Measurements from ENCODE around the gene MAGI2. TPM values are rescaled to one million over a fixed set of nuclear protein-coding genes. Genes with fewer than 3 reads are reported as not detected.

Gene MAGI2
- total RNA-seq, 1 donor from 2014 or later, result 10.7 TPM

DNA sequence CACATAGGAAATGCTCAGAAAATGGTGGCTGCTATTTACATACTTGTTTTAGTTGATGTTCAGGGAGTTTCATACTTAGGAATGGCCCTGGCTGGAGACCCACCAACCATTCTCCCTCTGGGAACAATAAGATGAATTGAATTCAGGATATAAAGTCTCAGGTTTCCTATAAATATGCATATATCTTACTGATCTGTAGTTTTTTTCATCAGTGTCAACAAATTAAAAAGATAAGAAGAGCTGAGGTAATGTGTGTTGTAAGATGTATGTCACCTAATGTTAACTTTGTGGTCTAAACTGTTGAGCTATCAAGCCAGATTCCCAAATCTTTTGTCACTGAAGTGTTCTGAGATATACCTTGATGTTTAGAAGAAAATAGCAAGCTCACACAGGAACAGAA, 457.5 kb downstream of the MAGI2 start:
- no peak for DNase-seq (ENCODE audit: extremely low spot score, unreplicated experiment)
- peaks cover 10% of the 10 kb centered on the region for H3K9me3 Mint-ChIP-seq (ENCODE audit: unreplicated experiment)
- H3K27me3 Mint-ChIP-seq (ENCODE audit: unreplicated experiment), result no peaks in the 10 kb centered on the region
- TF ChIP-seq, protein P1, sequence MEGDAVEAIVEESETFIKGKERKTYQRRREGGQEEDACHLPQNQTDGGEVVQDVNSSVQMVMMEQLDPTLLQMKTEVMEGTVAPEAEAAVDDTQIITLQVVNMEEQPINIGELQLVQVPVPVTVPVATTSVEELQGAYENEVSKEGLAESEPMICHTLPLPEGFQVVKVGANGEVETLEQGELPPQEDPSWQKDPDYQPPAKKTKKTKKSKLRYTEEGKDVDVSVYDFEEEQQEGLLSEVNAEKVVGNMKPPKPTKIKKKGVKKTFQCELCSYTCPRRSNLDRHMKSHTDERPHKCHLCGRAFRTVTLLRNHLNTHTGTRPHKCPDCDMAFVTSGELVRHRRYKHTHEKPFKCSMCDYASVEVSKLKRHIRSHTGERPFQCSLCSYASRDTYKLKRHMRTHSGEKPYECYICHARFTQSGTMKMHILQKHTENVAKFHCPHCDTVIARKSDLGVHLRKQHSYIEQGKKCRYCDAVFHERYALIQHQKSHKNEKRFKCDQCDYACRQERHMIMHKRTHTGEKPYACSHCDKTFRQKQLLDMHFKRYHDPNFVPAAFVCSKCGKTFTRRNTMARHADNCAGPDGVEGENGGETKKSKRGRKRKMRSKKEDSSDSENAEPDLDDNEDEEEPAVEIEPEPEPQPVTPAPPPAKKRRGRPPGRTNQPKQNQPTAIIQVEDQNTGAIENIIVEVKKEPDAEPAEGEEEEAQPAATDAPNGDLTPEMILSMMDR (IDR thresholded peaks at IDR 0.05), result no peak
- no peak overlapping the region for H3K4me3 Mint-ChIP-seq (ENCODE audit: unreplicated experiment)
- no peak overlapping the region for H3K27ac Mint-ChIP-seq (ENCODE audit: unreplicated experiment)
- no peaks in the 10 kb centered on the region for H3K4me1 Mint-ChIP-seq (ENCODE audit: unreplicated experiment)
- H3K36me3 Mint-ChIP-seq (ENCODE audit: unreplicated experiment), result no peaks in the 10 kb centered on the region

DNA sequence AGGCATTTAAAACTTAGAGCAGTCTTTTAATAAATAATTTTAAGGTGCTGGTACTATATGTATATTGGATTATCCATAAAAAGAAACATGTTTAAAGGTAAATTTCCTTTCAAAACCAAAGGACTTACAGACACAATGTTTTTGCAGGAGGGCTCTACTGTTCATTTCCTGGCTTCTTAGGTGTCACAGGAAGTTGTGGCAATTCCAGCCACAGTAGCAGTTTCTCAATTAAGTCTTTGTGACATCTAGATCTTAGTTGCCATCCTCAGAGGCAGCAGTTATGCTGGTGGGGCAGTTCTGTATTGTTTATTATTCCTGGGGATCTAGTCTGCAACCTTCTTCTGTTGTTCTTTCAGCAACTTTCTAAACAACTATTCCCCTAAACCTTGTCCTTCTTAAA, 460.1 kb downstream of the MAGI2 start:
- Mint-ChIP-seq H3K4me3 (ENCODE audit: unreplicated experiment) (no peak overlapping the region), H3K4me1 (ENCODE audit: unreplicated experiment) (no peaks in the 10 kb centered on the region), H3K9me3 (ENCODE audit: unreplicated experiment) (peaks cover 10% of the 10 kb centered on the region), H3K27ac (ENCODE audit: unreplicated experiment) (no peak overlapping the region), H3K36me3 (ENCODE audit: unreplicated experiment) (no peaks in the 10 kb centered on the region), H3K27me3 (ENCODE audit: unreplicated experiment) (no peaks in the 10 kb centered on the region)
- DNase-seq (ENCODE audit: extremely low spot score, unreplicated experiment), result no peak
- TF ChIP-seq, protein P1 (IDR thresholded peaks at IDR 0.05), result no peak

DNA sequence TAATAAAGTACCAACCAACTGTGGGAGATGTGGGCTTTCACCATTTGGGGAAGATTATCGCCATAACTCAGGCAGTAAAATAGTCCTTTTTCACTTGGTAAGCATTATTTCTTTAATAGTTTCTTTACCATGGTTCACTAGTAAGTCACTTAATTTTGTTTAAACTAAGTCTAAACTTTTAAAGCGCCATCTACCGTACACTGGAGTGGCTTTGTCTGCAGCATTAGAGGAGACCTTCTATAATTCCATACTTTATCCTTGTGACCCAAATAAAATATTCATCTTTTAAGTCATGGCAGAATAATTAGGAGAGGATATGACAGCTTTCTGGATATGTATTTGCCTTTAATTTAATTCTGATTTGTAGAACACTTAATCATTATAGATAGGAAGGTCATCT, 468.0 kb downstream of the MAGI2 start:
- Mint-ChIP-seq H3K4me1 (ENCODE audit: unreplicated experiment) (no peaks in the 10 kb centered on the region), H3K27ac (ENCODE audit: unreplicated experiment) (no peak overlapping the region), H3K4me3 (ENCODE audit: unreplicated experiment) (no peak overlapping the region), H3K9me3 (ENCODE audit: unreplicated experiment) (no peaks in the 10 kb centered on the region), H3K36me3 (ENCODE audit: unreplicated experiment) (no peaks in the 10 kb centered on the region), H3K27me3 (ENCODE audit: unreplicated experiment) (no peaks in the 10 kb centered on the region)
- DNase-seq (ENCODE audit: extremely low spot score, unreplicated experiment), result no peak
- TF ChIP-seq, protein P1 (IDR thresholded peaks at IDR 0.05), result no peak

GRCh38 chr7:78983483-78983882, 470.0 kb downstream of the MAGI2 start:
- no peak overlapping the region for H3K27ac Mint-ChIP-seq (ENCODE audit: unreplicated experiment)
- no peaks in the 10 kb centered on the region for H3K36me3 Mint-ChIP-seq (ENCODE audit: unreplicated experiment)
- H3K4me3 Mint-ChIP-seq (ENCODE audit: unreplicated experiment), result no peak overlapping the region
- no peaks in the 10 kb centered on the region for H3K27me3 Mint-ChIP-seq (ENCODE audit: unreplicated experiment)
- no peaks in the 10 kb centered on the region for H3K4me1 Mint-ChIP-seq (ENCODE audit: unreplicated experiment)
- no peak for DNase-seq (ENCODE audit: extremely low spot score, unreplicated experiment)
- no peaks in the 10 kb centered on the region for H3K9me3 Mint-ChIP-seq (ENCODE audit: unreplicated experiment)
- TF ChIP-seq, protein P1 (IDR thresholded peaks at IDR 0.05), result no peak

- TF ChIP-seq, protein P1 (IDR thresholded peaks at IDR 0.05), result no peak
- H3K27ac Mint-ChIP-seq (ENCODE audit: unreplicated experiment), result no peak overlapping the region
- H3K27me3 Mint-ChIP-seq (ENCODE audit: unreplicated experiment), result no peaks in the 10 kb centered on the region
- H3K36me3 Mint-ChIP-seq (ENCODE audit: unreplicated experiment), result no peaks in the 10 kb centered on the region
- no peak overlapping the region for H3K4me3 Mint-ChIP-seq (ENCODE audit: unreplicated experiment)
- DNase-seq (ENCODE audit: extremely low spot score, unreplicated experiment), result no peak
- no peaks in the 10 kb centered on the region for H3K9me3 Mint-ChIP-seq (ENCODE audit: unreplicated experiment)
- H3K4me1 Mint-ChIP-seq (ENCODE audit: unreplicated experiment), result peaks cover 3% of the 10 kb centered on the region
These were observed 483.0 kb downstream of the MAGI2 start for GRCh38 chr7:78970440-78970916.

All from osteocyte (in vitro differentiated cells).